H1 (cell line): ENCODE results near the gene DUOXA2. TPM values are rescaled to one million over a fixed set of nuclear protein-coding genes. Genes with fewer than 3 reads are reported as not detected.
A peak's percentile ranks its signal among the peaks of the same experiment; 100 is the strongest.

Source experiments
- CTCF ChIA-PET: fragments of 300-600 bp; sonication (Branson Sonifier 250); formaldehyde crosslinking; loops from one replicate; lab custom pipeline; 2021; ENCODE audit not compliant: partially characterized antibody; lab: Charles Lee
- POLR2A ChIA-PET: fragments of 300-600 bp; sonication (Branson Sonifier 250); formaldehyde crosslinking; loops from one replicate; lab custom pipeline; 2021; ENCODE audit warnings: inconsistent platforms; ENCODE audit not compliant: partially characterized antibody; lab: Charles Lee
- DNase-seq, 2 experiments: peaks; one replicate each; pipeline versions ENCODE4 v3.0.0 to v3.0.0-alpha.2; 2010 to 2022; ENCODE audit warnings: low spot score in 2 of 2, low read depth in 1 of 2, mixed read lengths in 1 of 2
- FAIRE-seq: peaks from 2 replicates; lab custom pipeline; 2011; peaks lifted over from hg19 to GRCh38; lab: Jason Lieb, UNC
- H2AFZ ChIP-seq: 2 replicates; pipeline ENCODE4 v1.8.1; 2012; ENCODE audit warnings: low read length, inconsistent platforms
- H2AK5ac ChIP-seq: 2 replicates; pipeline ENCODE4 v1.6.1; 2013; ENCODE audit warnings: low read depth, low read length
- H2BK120ac ChIP-seq: replicated peaks from 2 replicates; pipeline ENCODE3; 2013; ENCODE audit warnings: low read depth, low read length, inconsistent platforms
- H2BK12ac ChIP-seq: 2 replicates; pipeline ENCODE4 v1.6.1; 2013; ENCODE audit warnings: low read depth, low read length
- H2BK15ac ChIP-seq: 2 replicates; pipeline ENCODE4 v1.6.1; 2013; ENCODE audit warnings: low read length
- H2BK20ac ChIP-seq: 2 replicates; pipeline ENCODE4 v1.6.1; 2013; ENCODE audit warnings: low read length
- H2BK5ac ChIP-seq: 2 replicates; pipeline ENCODE4 v1.6.1; 2013; ENCODE audit warnings: low read depth, low read length
- H3K14ac ChIP-seq: 2 replicates; pipeline ENCODE4 v1.6.1; 2013; ENCODE audit warnings: inconsistent platforms; ENCODE audit not compliant: insufficient read length
- H3K18ac ChIP-seq: 2 replicates; pipeline ENCODE4 v1.6.1; 2013; ENCODE audit warnings: low read length; ENCODE audit errors: extremely low read depth
- H3K23ac ChIP-seq: 2 replicates; pipeline ENCODE4 v1.6.1; 2013; ENCODE audit warnings: inconsistent platforms; ENCODE audit not compliant: insufficient read length
- H3K23me2 ChIP-seq: 2 replicates; pipeline ENCODE4 v1.6.1; 2013; ENCODE audit warnings: low read depth, low read length
- H3K27ac ChIP-seq: 2 replicates; pipeline ENCODE4 v1.6.1; 2011; ENCODE audit warnings: low read depth, low read length, inconsistent platforms
- H3K27me3 ChIP-seq, 4 experiments: replicated peaks in 1 of 4; 1 replicate in 1 of 4; 2 replicates in 3 of 4; pipeline versions ENCODE4 v1.6.1 to v1.8.1; 2011 to 2013; ENCODE audit warnings: low read length in 3 of 4, mild to moderate bottlenecking in 3 of 4, inconsistent platforms in 2 of 4, mixed read lengths in 2 of 4, moderate library complexity in 1 of 4; ENCODE audit not compliant: control insufficient read depth in 3 of 4, insufficient read depth in 3 of 4; ENCODE audit errors: extremely low read depth in 1 of 4
- H3K36me3 ChIP-seq, 4 experiments: 2 replicates each; pipeline versions ENCODE4 v1.6.1 to v1.8.1; 2011 to 2013; ENCODE audit warnings: mild to moderate bottlenecking in 4 of 4, low read length in 3 of 4, moderate library complexity in 2 of 4, control low read depth in 1 of 4, inconsistent platforms in 1 of 4; ENCODE audit not compliant: insufficient read depth in 4 of 4, control insufficient read depth in 2 of 4
- H3K4ac ChIP-seq: replicated peaks from 2 replicates; pipeline ENCODE3; 2013; ENCODE audit warnings: low read length, low read depth, mixed read lengths, inconsistent platforms; ENCODE audit not compliant: insufficient read length
- H3K4me1 ChIP-seq, 4 experiments: replicated peaks in 1 of 4; 1 replicate in 1 of 4; 2 replicates in 3 of 4; pipeline versions ENCODE4 v1.6.1 to v1.8.1; 2011 to 2013; ENCODE audit warnings: low read length in 3 of 4, inconsistent platforms in 2 of 4, mixed read lengths in 1 of 4; ENCODE audit not compliant: insufficient read depth in 4 of 4, control insufficient read depth in 3 of 4
- H3K4me2 ChIP-seq, 2 experiments: 2 replicates each; pipeline versions ENCODE4 v1.6.1 to v1.8.1; 2011 to 2013; ENCODE audit warnings: low read depth in 2 of 2, low read length in 2 of 2, control low read depth in 1 of 2, inconsistent platforms in 1 of 2, mild to moderate bottlenecking in 1 of 2; ENCODE audit not compliant: insufficient read depth in 1 of 2
- H3K4me3 ChIP-seq, 4 experiments: fragments of 200-600, 300-600 bp in 1 of 4; sonication (generic), shearing (Covaris generic), sonication (Bioruptor Twin) in 1 of 4; 2 replicates each; pipeline versions ENCODE4 v1.5.1 to v1.8.1; 2011 to 2016; ENCODE audit warnings: low read length in 4 of 4, low read depth in 3 of 4, control low read depth in 2 of 4, inconsistent platforms in 2 of 4, mild to moderate bottlenecking in 2 of 4, mixed read lengths in 1 of 4, moderate library complexity in 1 of 4; ENCODE audit not compliant: insufficient read depth in 2 of 4; ENCODE audit errors: extremely low read depth in 1 of 4
- H3K56ac ChIP-seq: replicated peaks from 2 replicates; pipeline ENCODE3; 2013; ENCODE audit warnings: low read depth, mild to moderate bottlenecking, mixed read lengths, low read length, inconsistent platforms; ENCODE audit not compliant: insufficient read length
- H3K79me1 ChIP-seq: 2 replicates; pipeline ENCODE4 v1.6.1; 2013; ENCODE audit warnings: low read depth, low read length, control low read depth
- H3K79me2 ChIP-seq, 2 experiments: 2 replicates each; pipeline versions ENCODE4 v1.6.1 to v1.8.1; 2012 to 2013; ENCODE audit warnings: low read length in 2 of 2, mild to moderate bottlenecking in 2 of 2, inconsistent platforms in 1 of 2; ENCODE audit not compliant: insufficient read depth in 2 of 2, control insufficient read depth in 1 of 2
- H3K9ac ChIP-seq, 4 experiments: replicated peaks in 1 of 4; 1 replicate in 1 of 4; 2 replicates in 3 of 4; pipeline versions ENCODE4 v1.6.1 to v1.8.1; 2011 to 2013; ENCODE audit warnings: low read depth in 3 of 4, low read length in 3 of 4, control low read depth in 2 of 4, mild to moderate bottlenecking in 2 of 4, moderate library complexity in 2 of 4, inconsistent platforms in 1 of 4; ENCODE audit errors: extremely low read depth in 1 of 4
- H3K9me3 ChIP-seq, 2 experiments: 2 replicates each; pipeline versions ENCODE4 v1.6.1 to v1.8.1; 2012 to 2013; ENCODE audit warnings: mild to moderate bottlenecking in 2 of 2, moderate library complexity in 2 of 2, control low read depth in 1 of 2, inconsistent platforms in 1 of 2, low read depth in 1 of 2, low read length in 1 of 2, mixed read lengths in 1 of 2; ENCODE audit not compliant: insufficient read depth in 2 of 2
- H4K20me1 ChIP-seq, 2 experiments: replicated peaks in 1 of 2; 2 replicates each; pipeline versions ENCODE3 to v1.8.1; 2011 to 2013; ENCODE audit warnings: inconsistent platforms in 2 of 2, low read length in 2 of 2, mild to moderate bottlenecking in 1 of 2; ENCODE audit not compliant: insufficient read depth in 2 of 2, control insufficient read depth in 1 of 2
- H4K5ac ChIP-seq: 2 replicates; pipeline ENCODE4 v1.6.1; 2013; ENCODE audit warnings: low read length, low read depth, mixed read lengths, inconsistent platforms; ENCODE audit not compliant: insufficient read length
- H4K8ac ChIP-seq: 2 replicates; pipeline ENCODE4 v1.8.0; 2013; ENCODE audit warnings: mild to moderate bottlenecking, moderate library complexity, low read length, inconsistent platforms; ENCODE audit not compliant: insufficient read depth; ENCODE audit errors: extremely low read depth
- H4K91ac ChIP-seq: replicated peaks from 2 replicates; pipeline ENCODE3; 2013; ENCODE audit warnings: low read length, mixed read lengths, inconsistent platforms; ENCODE audit not compliant: insufficient read length
- CHD1 ChIP-seq: IDR thresholded peaks from 2 replicates; pipeline ENCODE4 v1.6.1; 2012; ENCODE audit warnings: low read depth, low read length, improper control_type of control experiment
- SP2 ChIP-seq: IDR thresholded peaks from 2 replicates; pipeline ENCODE4 v1.6.1; 2012; ENCODE audit warnings: mild to moderate bottlenecking, low read length, inconsistent platforms
- SRF ChIP-seq: IDR thresholded peaks from 2 replicates; pipeline ENCODE4 v1.6.1; 2011; ENCODE audit warnings: mild to moderate bottlenecking, low read depth, low read length, moderate library complexity
- TAF7 ChIP-seq: optimal IDR thresholded peaks from 2 replicates; pipeline ENCODE3; 2011; ENCODE audit warnings: low read depth, mild to moderate bottlenecking, inconsistent platforms, low read length, moderate library complexity, borderline replicate concordance
- TEAD4 ChIP-seq: IDR thresholded peaks from 2 replicates; pipeline ENCODE4 v1.6.1; 2012; ENCODE audit warnings: low read depth, low read length, inconsistent platforms, mixed read lengths
- WGBS, 2 experiments: shearing (Covaris generic) in 1 of 2; methylation state at CpG; one replicate each; pipeline versions ENCODE4 v1.1.6 to v1.1.7; 2013 to 2015; ENCODE audit warnings: low lambda C conversion rate in 2 of 2, mixed read lengths in 2 of 2, inconsistent platforms in 1 of 2, low coverage in 1 of 2, missing lambda C conversion rate in 1 of 2; ENCODE audit not compliant: insufficient replicate concordance in 2 of 2, insufficient coverage in 1 of 2, insufficient read length in 1 of 2; ENCODE audit errors: extremely low coverage in 1 of 2, missing lambda C conversion rate in 1 of 2; 5-methylcytosine and 5-hydroxymethylcytosine counted together
- polyA plus RNA-seq, 7 experiments: library from polyadenylated mRNA; depleted of rRNA in 3 of 7; stranded (reverse) in 5 of 7; unstranded in 2 of 7; fragments of >200 nt in 5 of 7; fragments of 200-250 nt in 2 of 7; gene quantifications; 1 replicate in 5 of 7; 2 replicates in 1 of 7; 4 replicates in 1 of 7; pipeline versions ENCODE4 v1.2.1 to v1.2.3, GENCODE V29; 2011 to 2013; ENCODE audit warnings: missing spikeins in 2 of 7, mixed read lengths in 2 of 7
- total RNA-seq: library from RNA; stranded (reverse); fragmentation: NEBNext Ultra II Directional; extraction: Animal tissue kit (Norgen Biotek cat#: 25700); gene quantifications from 2 replicates; pipeline ENCODE4 v1.2.1, GENCODE V29; 2021
- TF ChIP-seq, protein P1 (sequence below): IDR thresholded peaks from 2 replicates; pipeline ENCODE4 v1.6.1; 2011; ENCODE audit warnings: low read depth, mild to moderate bottlenecking, low read length; ENCODE audit not compliant: insufficient read depth

Gene DUOXA2
- total and polyA plus RNA-seq, 2 of the 8 experiments (the other 6 are each of a cell fraction or from before 2014, with no cell fraction given), result 0.05 TPM; not detected in 1

DNA sequence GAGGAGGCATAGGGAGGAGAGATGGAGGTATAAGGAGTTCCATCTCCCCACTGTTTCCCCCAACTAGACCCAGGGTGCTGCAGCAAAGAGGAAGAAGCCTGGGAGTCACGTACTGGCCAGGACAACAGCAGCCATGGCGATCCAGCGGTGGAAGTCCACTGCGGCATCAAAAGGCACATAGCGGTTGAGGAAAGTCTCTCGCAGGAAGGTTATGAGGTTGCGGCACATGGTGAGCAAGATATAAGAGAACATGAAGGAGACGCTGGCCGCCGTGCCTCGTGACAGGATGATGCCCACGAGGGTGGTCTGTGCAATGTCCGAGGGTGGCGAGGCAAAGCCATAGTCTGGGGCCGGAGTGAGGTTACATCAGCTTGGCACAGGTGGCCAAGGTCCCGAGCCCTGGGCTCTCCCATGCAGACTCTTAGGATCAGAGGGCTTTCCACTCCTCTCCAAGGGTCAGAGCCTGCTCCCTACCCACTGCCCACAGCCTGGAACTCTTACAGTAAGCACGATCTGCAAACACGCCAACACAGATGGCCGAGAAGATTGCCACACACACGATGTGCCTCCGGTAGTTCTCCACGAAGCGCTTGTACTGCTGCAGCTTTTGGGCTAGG lies 14.5 kb upstream of the DUOXA2 start:
- no peak overlapping the region for H3K4me3 ChIP-seq
- DNase-seq (no peak), FAIRE-seq (no peak)
- CTCF ChIA-PET, result no interaction called here
- H4K5ac ChIP-seq, result no peak overlapping the region
- H3K9me3 ChIP-seq, result no peaks in the 10 kb centered on the region
- H3K23me2 ChIP-seq, result no peaks in the 10 kb centered on the region; the same call in 1 of the 2 replicates
- H3K23ac ChIP-seq, result no peak overlapping the region
- no peak overlapping the region for H3K4me2 ChIP-seq
- no peaks in the 10 kb centered on the region for H3K79me2 ChIP-seq
- no peak overlapping the region for H2BK12ac ChIP-seq
- H4K20me1 ChIP-seq, result no peaks in the 10 kb centered on the region
- peaks cover 0 to 5% (median 4%) of the 10 kb centered on the region in 4 experiments; a peak in 1 of 7 replicates for H3K27me3 ChIP-seq
- no peaks in the 10 kb centered on the region for H3K36me3 ChIP-seq
- no peak overlapping the region; the same call in 1 of the 2 replicates for H2AFZ ChIP-seq
- H2BK120ac ChIP-seq, result no peak overlapping the region
- TF ChIP-seq CHD1, result no peak
- TF ChIP-seq, protein P1, sequence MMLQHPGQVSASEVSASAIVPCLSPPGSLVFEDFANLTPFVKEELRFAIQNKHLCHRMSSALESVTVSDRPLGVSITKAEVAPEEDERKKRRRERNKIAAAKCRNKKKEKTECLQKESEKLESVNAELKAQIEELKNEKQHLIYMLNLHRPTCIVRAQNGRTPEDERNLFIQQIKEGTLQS, result no peak
- no peak for TF ChIP-seq TEAD4
- no peak for TF ChIP-seq TAF7
- TF ChIP-seq SRF, result no peak
- TF ChIP-seq SP2, result no peak
- TF ChIP-seq, all 59 proteins: peak for 0
- Histone ChIP-seq H3K79me1 (no peaks in the 10 kb centered on the region), H3K9ac (no peak overlapping the region), H3K18ac (no peak overlapping the region), H3K4ac (no peak overlapping the region), H2BK15ac (0 out of 2 replicates have a peak overlapping the region, but pooled peaks have one; percentile 61), H2BK20ac (peak overlapping the region; percentile 32; the same call in 1 of the 2 replicates), H3K27ac (no peak overlapping the region), H3K14ac (no peak overlapping the region), H4K8ac (no peak overlapping the region; the same call in 1 of the 2 replicates), H3K4me1 (peaks cover 0 to 11% (median 8%) of the 10 kb centered on the region in 4 experiments; a peak in 5 of 7 replicates), H2BK5ac (no peak overlapping the region; the same call in 1 of the 2 replicates), H4K91ac (no peak overlapping the region), H2AK5ac (no peak overlapping the region), H3K56ac (no peak overlapping the region)
- POLR2A ChIA-PET, result no interaction called here
- 89% methylated on average over 23 of the region's 23 CpGs; no CpG with 5 or more reads in 1 of the 2 experiments for WGBS, 2 experiments
